Mesendoderm (in vitro differentiated cells): ENCODE measurements around the gene RBMS3.

Experiments
- DNase-seq: peaks from one replicate; pipeline ENCODE4 v3.0.0; 2013
- H2AK5ac ChIP-seq: 2 replicates; pipeline ENCODE4 v1.6.1; 2013; ENCODE audit warnings: low read length, inconsistent platforms
- H2BK120ac ChIP-seq: 2 replicates; pipeline ENCODE4 v1.6.1; 2013; ENCODE audit warnings: low read depth, mild to moderate bottlenecking, low read length, moderate library complexity, mixed read lengths
- H2BK15ac ChIP-seq: replicated peaks from 2 replicates; pipeline ENCODE4 v1.6.1; 2013; ENCODE audit warnings: low read depth, mild to moderate bottlenecking, moderate library complexity
- H2BK5ac ChIP-seq: 2 replicates; pipeline ENCODE4 v1.6.1; 2013; ENCODE audit warnings: low read length, inconsistent platforms
- H3K18ac ChIP-seq: 2 replicates; pipeline ENCODE4 v1.6.1; 2013; ENCODE audit warnings: mild to moderate bottlenecking, low read length, mixed read lengths
- H3K23ac ChIP-seq: one replicate; pipeline ENCODE4 v1.6.1; 2013; ENCODE audit warnings: low read length
- H3K27ac ChIP-seq: 2 replicates; pipeline ENCODE4 v1.5.1; 2013; ENCODE audit warnings: low read depth, mild to moderate bottlenecking, inconsistent platforms, low read length, moderate library complexity
- H3K27me3 ChIP-seq: 2 replicates; pipeline ENCODE4 v1.6.1; 2013; ENCODE audit warnings: low read length, control low read depth, mild to moderate bottlenecking, inconsistent platforms; ENCODE audit not compliant: insufficient read depth, poor library complexity
- H3K36me3 ChIP-seq: 2 replicates; pipeline ENCODE4 v1.6.1; 2013; ENCODE audit warnings: low read length, inconsistent platforms; ENCODE audit not compliant: control insufficient read depth, insufficient read depth
- H3K4ac ChIP-seq: one replicate; pipeline ENCODE4 v1.6.1; 2013; ENCODE audit warnings: low read depth, mild to moderate bottlenecking, low read length, moderate library complexity
- H3K4me1 ChIP-seq: 2 replicates; pipeline ENCODE4 v1.6.1; 2013; ENCODE audit warnings: low read depth, low read length, inconsistent platforms; ENCODE audit not compliant: control insufficient read depth
- H3K4me2 ChIP-seq: 2 replicates; pipeline ENCODE4 v1.6.1; 2013; ENCODE audit warnings: low read length
- H3K4me3 ChIP-seq: 2 replicates; pipeline ENCODE4 v1.5.1; 2013; ENCODE audit warnings: mild to moderate bottlenecking, low read length
- H3K56ac ChIP-seq: one replicate; pipeline ENCODE4 v1.6.1; 2013; ENCODE audit warnings: low read length
- H3K79me1 ChIP-seq: 2 replicates; pipeline ENCODE4 v1.6.1; 2013; ENCODE audit warnings: low read length, inconsistent platforms
- H3K79me2 ChIP-seq: 2 replicates; pipeline ENCODE4 v1.6.1; 2013; ENCODE audit warnings: mild to moderate bottlenecking, low read length; ENCODE audit not compliant: control insufficient read depth, insufficient read depth
- H3K9ac ChIP-seq: 2 replicates; pipeline ENCODE4 v1.6.1; 2013; ENCODE audit warnings: low read length, inconsistent platforms
- H4K5ac ChIP-seq: one replicate; pipeline ENCODE4 v1.6.1; 2013; ENCODE audit warnings: low read length
- H4K8ac ChIP-seq: one replicate; pipeline ENCODE4 v1.6.1; 2013; ENCODE audit warnings: low read depth, mild to moderate bottlenecking, control low read depth, low read length, moderate library complexity
- WGBS: extraction: QIAGEN DNeasy Blood & Tissue Kit; methylation state at CpG from one replicate; pipeline ENCODE4 v1.1.7; 2013; ENCODE audit warnings: low lambda C conversion rate, missing lambda C conversion rate; ENCODE audit not compliant: insufficient coverage; ENCODE audit errors: extremely low coverage; 5-methylcytosine and 5-hydroxymethylcytosine counted together

RBMS3 gene

DNA sequence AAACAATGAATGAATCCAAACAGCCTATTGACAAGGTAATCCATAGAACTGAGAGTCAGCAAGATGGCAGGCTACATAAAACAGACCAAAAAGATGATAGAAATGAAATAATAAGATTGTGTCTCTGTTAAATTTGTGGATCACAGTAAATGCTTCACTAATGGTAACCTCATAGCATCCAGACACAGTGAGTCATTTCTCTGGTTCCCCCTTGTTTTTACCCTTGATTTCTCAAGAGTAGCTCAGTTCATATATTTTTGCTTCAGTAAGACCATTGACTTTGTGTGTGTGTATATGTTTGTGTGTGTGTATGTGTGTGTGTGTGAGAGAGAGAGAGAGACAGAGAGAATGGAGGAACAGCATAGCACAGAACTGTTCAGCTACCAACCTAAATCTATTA lies 546.9 kb downstream of the RBMS3 start:
- Histone ChIP-seq H3K79me1 (no peaks in the 10 kb centered on the region), H3K18ac (no peak overlapping the region), H4K5ac (no peak overlapping the region), H3K27me3 (no peaks in the 10 kb centered on the region), H2BK120ac (no peak overlapping the region), H3K36me3 (no peaks in the 10 kb centered on the region), H3K4me1 (no peaks in the 10 kb centered on the region), H3K27ac (no peak overlapping the region), H3K56ac (no peak overlapping the region), H4K8ac (no peak overlapping the region), H2BK5ac (no peak overlapping the region), H3K4me2 (no peak overlapping the region), H3K4ac (no peak overlapping the region), H2BK15ac (no peak overlapping the region), H3K23ac (no peak overlapping the region), H2AK5ac (no peak overlapping the region), H3K79me2 (no peaks in the 10 kb centered on the region), H3K9ac (no peak overlapping the region), H3K4me3 (no peak overlapping the region)
- DNase-seq, result no peak

DNA sequence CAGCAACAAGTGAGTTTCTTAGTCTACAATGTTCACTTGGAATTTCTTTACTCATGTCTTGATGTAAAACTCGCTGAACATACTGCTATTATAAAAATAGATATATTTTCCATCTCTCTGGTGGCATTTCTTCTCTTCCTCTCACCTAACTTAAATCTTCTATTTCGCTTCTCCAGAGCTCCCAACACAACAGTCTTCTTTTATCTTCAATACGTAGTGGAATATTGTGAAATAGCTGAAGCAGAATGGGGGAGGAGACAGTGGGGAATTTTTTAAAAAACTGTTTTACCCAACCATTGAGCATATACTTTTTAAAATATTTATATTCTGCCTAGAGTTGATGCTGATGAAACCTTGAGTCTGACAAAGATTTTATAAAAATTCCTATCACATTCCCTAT lies 548.5 kb downstream of the RBMS3 start:
- H3K4ac ChIP-seq, result no peak overlapping the region
- no peaks in the 10 kb centered on the region for H3K79me1 ChIP-seq
- no peak overlapping the region for H2AK5ac ChIP-seq
- no peaks in the 10 kb centered on the region for H3K4me1 ChIP-seq
- H3K36me3 ChIP-seq, result no peaks in the 10 kb centered on the region
- H3K9ac ChIP-seq, result no peak overlapping the region
- no peak overlapping the region for H2BK5ac ChIP-seq
- H3K23ac ChIP-seq, result no peak overlapping the region
- 100% methylated on average over 1 of the region's 3 CpGs for WGBS
- no peak overlapping the region for H2BK15ac ChIP-seq
- no peak overlapping the region for H4K5ac ChIP-seq
- no peaks in the 10 kb centered on the region for H3K27me3 ChIP-seq
- no peak overlapping the region for H3K27ac ChIP-seq
- no peak overlapping the region for H3K4me2 ChIP-seq
- H3K4me3 ChIP-seq, result no peak overlapping the region
- no peak overlapping the region for H2BK120ac ChIP-seq
- no peak overlapping the region for H3K56ac ChIP-seq
- H3K79me2 ChIP-seq, result no peaks in the 10 kb centered on the region
- no peak overlapping the region for H4K8ac ChIP-seq
- no peak overlapping the region for H3K18ac ChIP-seq
- DNase-seq, result no peak

DNA sequence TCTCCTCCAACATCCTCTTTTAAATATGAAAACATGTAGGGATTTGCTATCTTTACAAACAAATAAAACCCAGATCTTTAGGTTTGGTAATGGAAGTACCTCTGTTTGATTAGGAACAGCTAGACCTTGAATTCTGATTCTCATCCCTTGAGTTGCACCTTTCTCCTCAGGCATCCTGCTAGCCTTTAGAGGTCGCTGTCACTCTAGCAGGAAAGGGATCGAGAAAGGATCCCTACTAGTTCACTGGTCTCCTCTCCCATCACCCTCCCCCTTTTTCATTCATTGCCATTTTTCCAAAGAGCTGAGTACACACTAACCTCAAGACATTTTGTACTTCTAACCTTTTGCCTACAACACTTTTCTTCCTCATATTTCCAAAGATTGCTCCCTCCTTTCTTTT lies 569.8 kb downstream of the RBMS3 start:
- Histone ChIP-seq H4K5ac (no peak overlapping the region), H4K8ac (no peak overlapping the region), H2BK5ac (no peak overlapping the region), H3K27ac (no peak overlapping the region), H2AK5ac (no peak overlapping the region), H3K4me3 (no peak overlapping the region), H3K18ac (no peak overlapping the region), H2BK120ac (no peak overlapping the region), H3K4ac (no peak overlapping the region), H3K23ac (no peak overlapping the region), H3K56ac (no peak overlapping the region), H3K79me1 (no peaks in the 10 kb centered on the region), H3K9ac (no peak overlapping the region), H3K79me2 (no peaks in the 10 kb centered on the region), H3K4me2 (no peak overlapping the region), H2BK15ac (no peak overlapping the region), H3K36me3 (no peaks in the 10 kb centered on the region), H3K4me1 (no peaks in the 10 kb centered on the region), H3K27me3 (no peaks in the 10 kb centered on the region)
- WGBS, result no CpG with 5 or more reads among the region's 2 CpGs
- peak; percentile 65 for DNase-seq

DNA sequence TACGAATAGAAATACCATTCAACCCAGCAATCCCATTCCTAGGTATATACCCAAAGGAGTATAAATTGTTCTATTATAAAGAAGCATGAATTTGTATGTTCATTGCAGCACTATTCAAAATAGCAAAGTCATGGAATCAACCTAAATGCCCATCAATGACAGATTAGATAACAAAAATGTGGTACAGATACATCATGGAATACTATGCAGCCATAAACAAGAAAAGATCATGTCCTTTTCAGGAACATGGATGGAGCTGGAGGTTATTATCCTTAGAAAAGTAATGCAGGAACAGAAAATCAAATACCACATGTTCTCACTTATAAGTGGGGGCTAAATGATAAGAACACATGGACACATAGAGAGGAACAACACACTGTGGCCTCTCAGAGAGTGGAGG lies 571.9 kb downstream of the RBMS3 start:
- Histone ChIP-seq H3K18ac (no peak overlapping the region), H3K4me3 (no peak overlapping the region), H2AK5ac (no peak overlapping the region), H2BK15ac (no peak overlapping the region), H4K8ac (no peak overlapping the region), H4K5ac (no peak overlapping the region), H3K56ac (no peak overlapping the region), H3K23ac (no peak overlapping the region), H3K27me3 (no peaks in the 10 kb centered on the region), H3K79me1 (no peaks in the 10 kb centered on the region), H3K27ac (no peak overlapping the region), H2BK5ac (no peak overlapping the region), H3K4ac (no peak overlapping the region), H3K4me1 (no peaks in the 10 kb centered on the region), H3K4me2 (no peak overlapping the region), H3K79me2 (no peaks in the 10 kb centered on the region), H2BK120ac (no peak overlapping the region), H3K36me3 (no peaks in the 10 kb centered on the region), H3K9ac (no peak overlapping the region)
- no CpG with 5 or more reads among the region's 1 CpG for WGBS
- DNase-seq, result no peak

DNA sequence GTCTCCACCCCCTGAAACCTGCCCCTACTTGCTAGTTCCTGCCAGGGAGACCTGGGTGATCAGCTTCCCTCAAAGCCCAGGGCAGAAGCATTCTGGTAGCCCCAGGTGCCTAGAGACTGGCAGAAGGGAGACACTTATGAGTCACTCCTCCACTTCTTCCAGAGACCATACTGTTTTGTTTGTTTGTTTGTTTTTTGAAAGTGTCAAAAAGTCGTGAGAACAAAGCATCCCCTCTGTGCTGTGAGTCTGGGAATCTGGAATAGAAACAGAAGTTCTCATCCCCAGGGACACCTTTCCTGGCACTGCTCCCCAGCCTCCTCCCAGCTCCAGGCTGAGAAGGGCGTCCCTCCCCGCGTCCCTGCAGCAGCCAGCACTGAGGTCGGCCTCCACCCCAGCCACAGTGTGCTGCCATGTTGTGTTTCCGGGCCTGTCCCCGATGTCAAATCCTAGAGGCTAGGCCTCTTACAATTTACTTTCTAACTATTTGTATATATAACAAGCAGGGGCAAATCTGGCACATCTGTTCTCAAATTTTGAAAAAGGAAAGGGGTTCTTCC lies 573.0 kb downstream of the RBMS3 start:
- Histone ChIP-seq H3K4ac (no peak overlapping the region), H3K27ac (no peak overlapping the region), H4K8ac (no peak overlapping the region), H3K79me1 (no peaks in the 10 kb centered on the region), H4K5ac (no peak overlapping the region), H2BK15ac (no peak overlapping the region), H3K4me3 (no peak overlapping the region), H3K27me3 (no peaks in the 10 kb centered on the region), H3K23ac (no peak overlapping the region), H2AK5ac (no peak overlapping the region), H3K4me1 (no peaks in the 10 kb centered on the region), H2BK5ac (no peak overlapping the region), H3K4me2 (no peak overlapping the region), H3K56ac (no peak overlapping the region), H3K9ac (no peak overlapping the region), H3K79me2 (no peaks in the 10 kb centered on the region), H3K36me3 (no peaks in the 10 kb centered on the region), H3K18ac (no peak overlapping the region), H2BK120ac (no peak overlapping the region)
- peak; percentile 41 for DNase-seq
- no CpG with 5 or more reads among the region's 7 CpGs for WGBS

DNA sequence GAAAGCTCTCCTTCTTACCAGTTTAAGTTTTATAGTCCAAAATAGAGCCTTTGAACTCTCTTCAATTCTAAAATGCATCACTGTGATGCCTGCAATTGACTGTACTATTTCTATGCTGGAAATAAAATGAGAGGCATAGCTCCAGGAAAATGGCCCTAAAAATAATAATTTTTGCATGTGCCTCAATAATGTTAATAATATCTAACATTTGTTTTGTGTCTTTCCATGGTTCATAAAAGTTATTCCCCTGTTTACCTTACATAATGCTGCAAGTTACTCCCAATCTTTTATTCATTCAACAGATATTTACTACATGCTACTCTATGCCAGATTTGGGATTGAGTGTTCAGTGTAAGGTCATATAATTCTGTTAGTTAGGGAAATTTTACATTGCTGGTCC lies 574.0 kb downstream of the RBMS3 start:
- no peak overlapping the region for H3K18ac ChIP-seq
- no peak overlapping the region for H3K4me2 ChIP-seq
- no peaks in the 10 kb centered on the region for H3K27me3 ChIP-seq
- DNase-seq, result no peak
- H3K79me1 ChIP-seq, result no peaks in the 10 kb centered on the region
- no peak overlapping the region for H2BK5ac ChIP-seq
- no peak overlapping the region for H3K27ac ChIP-seq
- H3K79me2 ChIP-seq, result no peaks in the 10 kb centered on the region
- no peak overlapping the region for H2AK5ac ChIP-seq
- H3K9ac ChIP-seq, result no peak overlapping the region
- H4K5ac ChIP-seq, result no peak overlapping the region
- no peak overlapping the region for H4K8ac ChIP-seq
- no peak overlapping the region for H3K56ac ChIP-seq
- no peaks in the 10 kb centered on the region for H3K36me3 ChIP-seq
- no peak overlapping the region for H3K23ac ChIP-seq
- no peak overlapping the region for H2BK15ac ChIP-seq
- no peaks in the 10 kb centered on the region for H3K4me1 ChIP-seq
- H3K4ac ChIP-seq, result no peak overlapping the region
- no peak overlapping the region for H3K4me3 ChIP-seq
- H2BK120ac ChIP-seq, result no peak overlapping the region
